ENCODE measurements around the gene GATA3.

The GATA3 gene

DNA sequence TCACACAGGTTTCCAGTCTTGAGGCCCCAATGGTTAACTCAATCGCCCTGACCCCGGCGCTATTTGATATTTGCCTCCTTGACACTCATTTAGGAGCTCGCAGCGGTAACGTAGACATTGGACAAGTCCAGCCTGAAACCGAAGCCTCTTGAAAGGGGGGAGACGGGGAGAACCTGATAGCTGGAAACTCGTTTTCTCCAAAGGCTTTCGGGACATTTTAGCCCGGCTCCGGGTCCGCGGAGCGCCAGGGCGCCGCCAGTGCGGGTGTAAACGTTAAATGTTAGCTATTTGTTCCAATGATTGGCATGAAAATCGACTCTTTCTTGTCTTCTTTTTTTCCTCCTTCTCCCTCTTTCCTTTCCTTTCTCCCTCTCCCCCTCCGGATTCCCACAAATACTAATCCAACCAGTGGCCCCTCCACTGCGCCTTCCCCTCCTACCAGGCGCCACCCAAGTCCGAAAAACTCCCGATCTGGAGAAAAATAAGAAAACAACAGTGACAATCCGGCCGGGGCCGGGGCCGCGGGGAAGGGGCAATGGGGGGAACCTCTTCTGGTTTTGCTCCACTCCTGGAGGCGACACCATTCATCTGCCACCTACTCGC is 17.2 kb upstream of the GATA3 start:
- in situ Hi-C loops (cut with HindIII; ENCODE audit: low sequenced_read_pairs): loop anchor here (5.0 to 10.0 kb wide), 3 partner anchors 142 to 1118 kb away; no protein-coding TSS in a partner anchor

DNA sequence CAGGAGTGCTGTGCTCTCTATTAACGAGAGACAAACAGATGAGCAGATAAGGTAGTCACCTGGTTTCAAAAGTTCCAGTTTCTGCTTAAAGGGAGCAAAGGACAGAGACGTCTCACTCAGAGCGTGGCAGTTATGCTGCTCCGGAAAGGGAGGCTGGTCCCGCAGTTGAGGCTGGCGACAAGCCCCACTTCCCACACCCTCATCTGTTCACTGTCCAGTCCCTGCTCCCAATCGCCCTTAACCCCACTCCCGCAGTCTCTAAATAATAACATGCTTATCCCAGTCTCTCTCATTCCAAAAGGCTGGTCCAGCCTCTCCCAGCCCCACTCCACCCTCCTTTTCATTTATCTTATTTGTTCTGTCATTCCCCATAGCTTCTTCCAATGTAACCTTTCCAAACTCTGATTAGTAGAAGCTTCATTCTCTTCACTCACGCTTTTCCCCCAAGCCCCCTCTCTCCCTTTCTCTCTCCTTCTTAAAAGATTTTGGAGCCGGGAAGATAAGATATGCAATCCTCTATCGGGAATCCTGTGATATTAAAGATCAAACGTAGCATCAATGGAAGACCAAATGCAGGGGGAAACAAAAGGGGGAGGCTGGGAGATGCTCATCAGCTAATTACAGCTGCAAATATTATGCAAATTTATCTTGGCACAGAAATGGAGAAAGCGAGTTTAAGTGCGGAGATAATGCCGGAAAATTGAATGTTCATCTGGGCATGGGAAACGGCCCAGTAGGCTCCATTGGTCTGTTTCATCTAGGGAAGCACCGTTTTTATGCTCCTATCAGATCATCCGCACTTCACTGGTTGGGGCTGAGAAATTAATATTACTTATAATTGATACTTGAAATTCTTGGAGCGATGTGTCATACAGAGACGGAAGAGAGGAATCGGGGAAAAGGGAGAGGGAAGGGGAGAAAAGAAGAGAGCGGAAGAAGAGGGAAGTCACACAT is 16.3 kb upstream of the GATA3 start:
- in situ Hi-C loops (cut with HindIII; ENCODE audit: low sequenced_read_pairs): loop anchor here (5.0 to 10.0 kb wide), 3 partner anchors 143 to 1117 kb away; no protein-coding TSS in a partner anchor

DNA sequence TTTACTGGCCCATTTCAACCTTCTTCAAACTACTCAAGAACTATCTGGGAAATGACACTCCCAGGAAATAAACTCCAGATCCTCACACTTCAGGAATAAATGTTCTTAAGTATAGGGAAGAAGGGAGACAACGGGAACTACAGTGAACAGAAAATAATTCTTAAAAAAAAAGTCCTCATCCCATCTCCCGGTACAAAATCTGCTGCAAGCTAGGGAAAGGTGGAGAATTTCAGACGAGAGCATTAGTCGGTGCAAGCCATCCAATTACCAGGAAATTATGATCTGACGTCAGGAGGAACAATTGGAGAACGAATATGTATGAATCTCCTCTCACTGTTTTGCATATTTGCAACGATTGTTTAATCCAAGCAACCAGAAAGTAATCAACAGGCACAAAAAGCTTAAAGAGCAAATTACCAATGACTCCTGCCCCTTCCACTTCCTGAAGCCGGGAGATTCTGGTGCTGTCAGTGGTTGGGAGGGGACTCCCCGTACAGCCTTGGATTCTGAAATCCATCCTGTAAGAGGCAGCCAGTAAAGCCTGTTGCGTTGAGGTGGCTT is 15.1 kb upstream of the GATA3 start:
- in situ Hi-C loops (cut with HindIII; ENCODE audit: low sequenced_read_pairs): loop anchor here (5.0 to 10.0 kb wide), 3 partner anchors 145 to 1115 kb away; no protein-coding TSS in a partner anchor

DNA sequence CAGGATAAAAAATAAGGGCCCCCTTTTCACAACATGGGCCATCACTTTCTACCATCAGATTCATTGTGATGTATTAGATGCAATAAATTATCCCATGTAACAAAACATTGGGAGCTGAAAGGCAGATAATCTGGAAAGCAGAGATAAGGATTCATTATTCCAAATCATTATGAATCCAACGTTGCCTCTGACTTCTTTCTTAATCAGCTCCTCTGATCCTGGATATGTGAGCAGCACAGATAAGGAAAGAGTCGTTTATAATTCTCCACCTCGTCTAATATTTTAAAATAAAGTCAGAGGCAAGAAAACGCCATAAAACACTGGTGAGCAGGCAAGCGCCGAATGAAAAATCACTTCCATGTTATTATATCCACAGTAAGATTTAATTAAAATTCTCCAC is 13.8 kb upstream of the GATA3 start:
- in situ Hi-C loops (cut with HindIII; ENCODE audit: low sequenced_read_pairs): no loop called here

DNA sequence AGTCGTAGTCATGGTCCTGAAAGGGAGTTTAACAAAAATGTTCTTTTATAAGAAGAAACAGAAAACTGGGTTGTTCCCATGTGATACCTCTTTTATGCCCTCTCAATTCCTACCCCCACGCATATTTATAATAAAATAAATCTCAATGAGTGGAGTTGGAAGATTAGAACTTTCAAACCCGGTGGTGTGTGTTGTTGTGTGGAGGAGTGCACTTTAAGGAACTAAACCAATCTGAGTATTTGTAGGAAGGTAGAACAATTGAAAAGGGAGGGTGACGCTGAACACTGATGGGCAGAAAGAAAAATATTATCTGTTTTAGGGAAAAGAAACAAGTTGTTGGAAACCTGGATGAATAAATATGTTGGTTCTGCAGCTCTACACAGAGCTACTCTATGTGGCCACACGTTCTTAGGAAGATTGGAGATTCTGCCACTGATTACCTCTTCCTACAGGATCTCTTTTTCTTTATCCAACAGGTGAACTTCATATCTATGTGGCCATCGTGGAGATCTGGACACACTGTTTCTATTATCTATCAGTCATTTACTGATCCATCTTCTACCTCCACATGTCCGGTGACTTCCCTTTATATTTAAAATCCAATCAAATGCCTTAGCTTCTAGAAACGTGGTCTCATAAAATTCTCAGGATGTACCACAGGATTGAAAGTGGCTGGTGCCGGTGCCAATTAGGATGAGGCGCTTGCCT is 13.1 kb upstream of the GATA3 start:
- in situ Hi-C loops (cut with HindIII; ENCODE audit: low sequenced_read_pairs): no loop called here

DNA sequence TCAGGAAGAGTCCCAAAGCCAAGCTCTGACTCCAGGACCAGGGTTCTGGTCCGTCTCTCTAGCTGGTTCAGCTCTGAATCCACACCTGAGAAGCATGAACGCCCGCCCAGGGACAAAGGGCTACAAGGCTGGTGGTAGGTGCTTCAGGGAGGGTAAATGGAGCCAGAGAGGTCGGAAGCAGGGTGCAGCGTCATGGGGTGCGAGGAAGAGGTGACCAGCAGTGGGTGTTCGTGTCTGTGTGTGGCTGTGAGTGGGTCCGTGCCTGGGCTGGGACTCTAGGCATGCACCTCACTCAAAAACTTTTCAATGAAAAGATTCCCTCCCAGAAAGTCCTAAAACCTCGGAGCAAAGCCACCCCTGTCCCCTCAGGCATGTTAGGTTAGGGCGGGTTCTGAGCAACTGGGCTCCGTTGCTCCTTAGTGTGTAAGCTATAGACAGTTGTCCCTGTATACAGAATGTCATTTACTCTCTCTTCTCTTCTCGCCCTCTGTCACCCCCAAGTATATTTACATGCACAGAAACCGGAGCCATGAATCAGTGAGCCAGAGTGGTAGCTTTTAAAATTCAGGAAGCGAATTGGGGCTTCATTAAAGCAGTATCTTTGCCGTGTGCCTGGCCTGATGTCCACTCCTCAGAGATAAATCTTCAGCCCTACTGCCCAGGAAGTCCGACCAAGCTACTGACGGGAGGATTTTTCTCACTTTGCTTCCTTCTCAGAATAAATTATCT is 12.3 kb upstream of the GATA3 start:
- in situ Hi-C loops (cut with HindIII; ENCODE audit: low sequenced_read_pairs): no loop called here

DNA sequence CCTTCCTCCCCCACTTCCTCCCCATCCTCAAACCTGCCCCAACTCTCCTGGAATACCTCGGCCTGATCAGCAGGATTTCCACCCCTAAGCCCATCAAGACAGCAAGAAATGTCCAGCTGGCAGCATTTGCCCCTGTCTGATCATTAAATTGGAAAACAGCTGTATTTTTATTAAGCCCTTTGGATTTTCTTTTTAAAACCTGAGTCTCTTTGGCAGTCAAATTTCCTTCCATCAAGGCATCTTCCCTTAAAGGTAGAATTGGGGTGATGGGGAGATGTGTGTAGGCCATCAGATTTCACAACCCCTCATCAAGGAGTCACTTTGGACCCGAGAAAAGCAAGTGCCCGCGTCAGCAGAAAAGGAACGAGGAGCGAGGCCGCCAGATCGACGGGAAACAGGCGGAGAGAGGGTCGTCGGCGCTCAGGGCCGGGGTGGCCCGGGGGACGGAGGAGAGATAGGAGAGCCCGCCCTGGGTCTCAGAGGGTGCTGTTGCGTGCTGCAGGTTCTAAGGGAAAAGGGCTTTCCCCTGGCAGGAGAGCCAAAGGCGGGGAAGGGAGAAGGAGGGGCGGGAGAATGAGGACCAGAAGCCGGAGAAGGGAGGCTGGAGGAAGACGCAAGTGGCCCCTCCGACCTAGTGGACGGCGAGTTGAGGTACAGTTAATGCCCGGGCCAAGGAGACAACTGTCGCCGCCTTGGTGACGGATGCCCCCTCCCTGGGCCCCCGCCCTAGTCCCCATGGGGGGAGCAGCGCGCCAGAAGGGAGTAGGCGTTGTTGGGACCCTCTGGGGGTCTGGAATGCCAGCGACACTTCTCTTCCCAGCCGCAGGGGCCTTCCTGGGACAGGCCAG is 11.5 kb upstream of the GATA3 start:
- in situ Hi-C loops (cut with HindIII; ENCODE audit: low sequenced_read_pairs): no loop called here

DNA sequence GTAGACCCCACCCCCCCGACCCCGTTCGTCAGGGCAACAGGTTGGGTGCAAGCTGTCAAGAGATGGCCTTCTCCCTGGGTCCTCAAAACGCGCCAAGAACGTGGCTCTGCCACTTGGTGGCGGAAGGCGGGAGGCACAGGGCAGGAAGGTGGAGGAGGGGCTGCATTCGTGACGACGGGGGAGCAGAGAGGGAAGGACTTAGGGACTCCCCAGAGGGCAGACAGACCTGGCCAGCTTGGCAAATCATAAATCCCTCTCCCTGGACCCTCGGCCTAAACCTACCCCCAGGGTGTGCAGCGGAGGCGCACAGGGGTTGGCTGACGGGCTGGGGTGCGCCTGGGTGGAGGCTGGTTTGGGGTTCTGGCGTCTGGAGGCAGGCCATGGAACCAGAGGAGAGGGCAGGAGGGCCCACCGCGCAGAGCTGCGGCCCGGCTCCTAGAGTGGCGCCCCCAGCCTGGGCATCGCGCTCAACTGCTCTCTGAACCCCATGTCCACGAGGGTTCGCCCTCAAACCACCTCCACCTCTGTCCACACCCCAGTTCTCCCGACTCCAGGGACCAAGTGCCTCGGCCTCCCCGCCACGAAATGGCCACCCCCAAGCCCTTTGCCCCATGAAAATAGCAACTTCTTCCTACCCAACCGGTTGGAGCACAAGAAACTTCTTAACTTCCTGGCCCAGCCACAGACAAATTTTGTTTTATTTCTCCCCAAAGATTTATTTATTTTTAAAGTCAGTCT is 10.8 kb upstream of the GATA3 start:
- in situ Hi-C loops (cut with HindIII; ENCODE audit: low sequenced_read_pairs): no loop called here

DNA sequence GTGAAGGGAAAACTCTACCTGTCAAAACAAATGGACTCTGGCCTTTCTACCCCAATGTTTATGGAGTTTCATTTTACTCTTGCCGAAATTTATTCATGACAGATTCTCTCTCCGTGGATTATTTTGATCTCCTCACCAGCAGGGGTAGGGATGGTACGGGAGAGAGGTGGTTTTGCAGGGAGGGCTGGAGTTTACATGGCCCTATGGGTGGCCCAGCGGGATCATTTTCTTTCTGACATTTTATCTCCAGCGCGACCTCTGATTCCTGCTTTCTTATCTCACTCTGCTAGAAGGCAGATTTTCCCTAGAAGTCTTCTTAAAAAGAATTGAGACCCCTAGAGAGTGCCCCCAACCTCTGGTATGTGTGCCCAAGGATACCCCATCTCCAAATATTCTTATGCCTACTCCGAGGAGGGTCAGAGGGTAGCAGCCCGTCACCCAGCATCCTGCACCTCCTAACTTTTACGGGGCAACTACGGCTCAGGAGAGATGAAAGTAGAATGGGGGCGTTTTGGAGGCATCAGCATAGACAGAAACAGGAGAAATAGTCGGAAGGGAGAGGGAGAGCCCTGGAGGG is 10.1 kb upstream of the GATA3 start:
- in situ Hi-C loops (cut with HindIII; ENCODE audit: low sequenced_read_pairs): no loop called here

DNA sequence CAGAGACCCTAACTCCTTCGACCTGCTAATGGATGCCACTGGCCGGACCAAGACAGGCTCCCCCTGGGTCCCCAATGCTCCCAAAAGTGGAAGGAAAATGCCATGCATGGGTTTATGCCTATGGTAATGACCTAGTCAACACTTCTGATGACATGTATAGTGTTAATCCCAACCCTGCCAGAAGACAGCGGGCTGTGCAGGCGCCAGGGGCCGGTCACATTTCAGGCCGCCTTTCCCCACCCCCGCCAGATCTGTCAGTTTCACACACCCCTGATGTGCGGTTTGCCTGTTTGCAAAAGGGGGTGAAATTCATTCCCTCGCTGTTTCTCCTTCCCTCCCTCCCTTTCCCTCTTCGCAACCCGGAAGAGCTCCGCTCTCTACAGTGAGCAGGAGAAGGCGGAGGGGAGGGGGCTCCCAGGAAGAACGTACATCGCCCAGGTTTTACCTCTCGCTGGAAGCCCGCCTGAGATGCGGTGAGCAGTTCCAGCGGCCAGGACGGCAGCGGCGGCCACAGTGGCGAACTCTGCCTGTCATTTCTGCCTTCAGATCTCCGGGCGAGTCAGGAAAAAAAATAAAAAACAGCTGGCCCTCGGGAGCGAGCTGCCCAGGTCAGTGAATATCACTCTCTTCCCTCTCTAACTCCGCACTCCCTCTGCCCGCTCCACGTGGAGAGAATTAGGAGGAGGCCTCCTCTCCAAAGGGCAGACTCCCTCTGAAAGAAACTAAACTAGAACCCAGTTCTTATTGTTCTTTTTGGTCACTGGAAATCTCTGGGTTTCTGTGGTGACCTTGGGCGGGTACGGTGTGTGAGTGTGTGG is 9.4 kb upstream of the GATA3 start:
- in situ Hi-C loops (cut with HindIII; ENCODE audit: low sequenced_read_pairs): no loop called here

DNA sequence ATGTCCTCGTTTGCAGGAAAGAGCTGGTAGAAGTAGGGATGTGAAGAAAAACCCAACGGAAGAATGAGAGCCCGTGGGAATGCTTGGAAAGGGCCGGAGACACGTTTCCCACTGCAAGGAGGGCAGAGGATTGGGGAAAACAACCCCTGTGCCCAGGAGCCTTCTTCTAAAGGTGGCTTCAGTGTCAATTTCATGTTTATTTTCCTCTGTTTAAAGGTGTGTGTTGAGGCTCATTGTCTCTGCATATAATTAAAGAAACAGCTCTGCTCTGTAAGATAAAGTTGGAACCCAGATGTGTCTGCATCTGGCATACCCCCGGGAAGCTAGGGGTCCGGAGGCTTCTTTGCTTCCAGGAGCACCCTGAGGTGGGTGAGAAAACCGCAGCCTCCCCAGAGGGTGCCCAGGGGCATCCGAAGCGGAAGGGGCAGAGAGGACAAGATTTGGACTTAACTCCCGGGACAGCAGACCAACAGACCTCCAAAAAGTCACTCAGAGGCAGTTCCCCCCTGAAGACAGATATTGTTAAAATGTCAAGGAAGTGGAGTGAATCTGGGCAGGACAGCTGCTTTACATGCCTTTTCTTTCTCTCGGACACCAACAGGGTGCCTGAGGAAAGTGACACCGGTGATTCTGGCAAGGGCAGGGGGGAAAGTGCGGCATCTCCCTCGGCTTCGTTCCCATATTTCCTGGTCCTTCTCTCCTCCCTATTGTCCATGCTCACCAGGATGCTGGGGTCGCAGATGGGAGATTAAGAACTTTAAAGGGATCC is 8.6 kb upstream of the GATA3 start:
- in situ Hi-C loops (cut with HindIII; ENCODE audit: low sequenced_read_pairs): no loop called here

DNA sequence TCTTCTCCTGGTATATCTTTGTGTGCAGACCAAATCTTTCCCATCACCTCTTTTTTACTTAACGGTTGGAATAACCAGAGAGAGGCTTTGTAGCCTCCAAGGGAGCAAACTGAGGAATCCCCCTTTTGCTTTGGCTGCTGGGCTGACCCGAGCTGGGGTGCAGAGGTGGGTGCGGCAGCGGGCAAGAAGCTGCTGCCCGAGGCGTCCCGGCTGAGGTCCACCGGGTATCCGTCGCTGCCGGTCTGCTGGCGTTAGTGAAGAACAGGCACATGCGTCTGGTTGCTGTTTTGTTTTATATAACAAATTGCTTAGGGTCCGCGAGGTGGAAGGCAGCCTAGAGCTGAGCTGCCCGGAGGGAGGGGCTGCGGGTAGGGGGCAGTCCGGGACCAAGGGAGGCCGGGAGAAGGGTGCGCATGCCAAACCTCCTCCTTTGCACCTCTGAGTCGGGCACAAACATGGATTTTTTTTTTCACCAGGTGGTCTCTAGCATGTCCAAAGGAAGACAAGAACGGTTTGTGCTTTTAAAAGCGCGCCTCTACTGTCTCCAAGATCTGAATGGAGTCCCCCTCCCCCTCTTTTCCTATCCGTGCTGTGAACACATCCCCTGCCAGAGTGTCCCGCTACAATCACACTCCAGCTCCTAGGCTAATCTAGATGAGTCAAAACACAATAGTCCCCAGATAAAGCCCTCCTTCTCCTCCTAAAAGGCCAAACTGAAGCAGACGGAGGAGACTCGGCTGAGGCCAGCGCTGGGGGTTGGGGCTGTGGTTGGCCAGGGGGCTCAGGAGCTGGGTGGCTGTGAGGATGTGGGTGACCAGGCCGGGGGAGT is 6.8 kb upstream of the GATA3 start:
- in situ Hi-C loops (cut with HindIII; ENCODE audit: low sequenced_read_pairs): no loop called here

DNA sequence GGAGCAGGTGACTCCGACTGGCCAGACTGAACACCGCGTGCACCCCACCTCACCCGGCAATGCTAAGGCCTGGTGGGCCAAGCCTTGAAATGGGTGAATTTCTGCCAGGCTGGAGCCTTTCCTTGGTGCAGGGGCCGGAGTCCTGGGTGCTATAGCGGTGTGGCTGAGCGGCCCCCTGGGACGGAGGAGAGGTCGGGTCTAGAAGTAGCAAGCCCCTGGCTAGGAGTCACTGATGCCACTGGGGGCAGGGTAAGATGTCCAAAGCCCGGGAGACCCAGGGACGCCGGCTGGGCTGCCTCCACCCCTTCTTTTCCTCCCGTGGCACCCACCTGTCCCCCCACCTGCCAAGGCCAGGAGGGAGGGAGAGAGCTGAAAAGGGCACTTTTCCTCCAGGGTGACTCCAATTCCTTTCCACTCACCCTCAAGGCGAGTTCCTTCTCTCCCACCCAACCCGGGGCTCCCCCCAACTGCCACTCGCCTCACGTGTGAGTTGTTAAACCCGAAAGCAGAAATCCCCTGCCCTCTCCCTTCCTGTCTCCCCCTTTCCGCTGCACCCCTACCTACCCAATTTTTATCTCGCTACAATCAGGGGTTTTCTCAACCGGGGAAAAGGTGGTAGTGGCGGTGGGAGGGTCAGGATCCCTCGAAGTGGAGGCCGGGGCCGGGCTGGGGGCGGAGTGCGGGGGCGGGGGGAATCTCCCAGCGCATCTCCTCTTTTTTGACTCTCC is 6.0 kb upstream of the GATA3 start:
- in situ Hi-C loops (cut with HindIII; ENCODE audit: low sequenced_read_pairs): no loop called here

DNA sequence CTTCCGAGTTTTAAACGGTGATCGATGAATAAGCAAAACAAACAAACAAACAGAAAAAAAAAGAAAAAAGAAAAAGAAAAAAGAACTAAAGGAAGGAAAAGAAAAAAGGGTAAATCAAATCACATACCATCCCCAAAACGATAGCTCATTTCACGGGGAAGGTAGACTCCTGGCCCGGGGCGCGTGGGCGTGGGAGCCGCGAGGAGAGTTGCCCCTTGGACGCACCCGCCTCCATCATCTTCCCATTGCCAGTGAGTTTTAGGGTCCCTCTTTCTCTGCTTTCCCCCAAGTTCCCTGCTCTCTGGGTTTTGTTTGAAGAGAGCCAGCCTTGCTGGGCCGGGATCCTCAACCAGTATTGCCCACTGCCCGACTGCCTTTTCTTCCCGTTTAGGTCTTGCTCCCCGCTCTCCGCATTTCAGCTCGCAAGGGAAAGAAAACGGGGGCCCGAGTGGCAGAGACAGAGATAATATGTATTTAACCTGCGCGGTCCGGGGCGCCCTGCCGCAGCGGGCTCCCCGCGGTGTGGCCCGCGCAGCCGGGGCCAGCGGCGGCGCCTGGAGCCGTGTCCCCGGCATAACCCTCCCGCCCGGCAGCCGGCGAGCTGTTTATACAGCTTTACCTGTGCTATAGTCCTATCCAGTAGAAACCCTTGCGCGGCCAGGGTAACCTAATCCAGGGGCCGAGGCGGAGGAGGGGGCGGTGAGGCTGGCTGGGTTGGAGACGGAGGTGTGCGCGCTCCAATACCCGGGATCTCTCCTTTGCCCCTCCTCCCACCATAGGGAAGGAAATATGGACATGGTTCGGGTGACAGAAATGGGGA is 5.2 kb upstream of the GATA3 start:
- in situ Hi-C loops (cut with HindIII; ENCODE audit: low sequenced_read_pairs): no loop called here

All from endothelial cell of hepatic sinusoid (primary cell).